Lung (tissue), 12 donors: ENCODE measurements around the gene NUDT16L1. TPM values are rescaled to one million over a fixed set of nuclear protein-coding genes. Genes with fewer than 3 reads are reported as not detected.

ENCODE experiments used
- ATAC-seq: fragments of 200-7000 bp; cut with Tn5 transposase; one replicate; pipeline ENCODE4 v1.9.1; 2020; ENCODE audit warnings: moderate number of reproducible peaks; ENCODE audit not compliant: insufficient read depth, low FRiP score
- DNase-seq, 3 donors: peaks; one replicate each; pipeline ENCODE4 v3.0.0-alpha.2; 2013 to 2017
- H3K27ac ChIP-seq, 2 donors: one replicate each; pipeline ENCODE4 v1.5.1; 2013; ENCODE audit warnings: mild to moderate bottlenecking in 2 of 2, moderate library complexity in 2 of 2, control low read depth in 1 of 2, inconsistent platforms in 1 of 2, low read depth in 1 of 2, low read length in 1 of 2
- H3K27me3 ChIP-seq, 3 donors: one replicate each; pipeline ENCODE4 v1.5.1; 2013; ENCODE audit warnings: low read length in 2 of 3; ENCODE audit not compliant: control insufficient read depth in 3 of 3, insufficient read depth in 3 of 3
- H3K36me3 ChIP-seq, 4 donors: one replicate each; pipeline ENCODE4 v1.5.1; 2013; ENCODE audit warnings: low read length in 4 of 4, mild to moderate bottlenecking in 1 of 4, moderate library complexity in 1 of 4; ENCODE audit not compliant: control insufficient read depth in 4 of 4, insufficient read depth in 4 of 4
- H3K4me1 ChIP-seq, 5 donors: one replicate each; pipeline ENCODE4 v1.5.1; 2013; ENCODE audit warnings: low read length in 5 of 5, mild to moderate bottlenecking in 2 of 5, moderate library complexity in 1 of 5; ENCODE audit not compliant: control insufficient read depth in 5 of 5, insufficient read depth in 5 of 5
- H3K4me3 ChIP-seq: one replicate; pipeline ENCODE4 v1.5.1; 2013; ENCODE audit warnings: mild to moderate bottlenecking, control low read depth, moderate library complexity
- H3K9ac ChIP-seq, 2 donors: one replicate each; pipeline ENCODE4 v1.5.1; 2013; ENCODE audit warnings: low read length in 2 of 2, control low read depth in 1 of 2; ENCODE audit not compliant: insufficient read depth in 1 of 2
- H3K9me3 ChIP-seq, 4 donors: one replicate each; pipeline ENCODE4 v1.5.1; 2013; ENCODE audit warnings: low read length in 3 of 4, mild to moderate bottlenecking in 1 of 4, moderate library complexity in 1 of 4; ENCODE audit not compliant: control insufficient read depth in 4 of 4, insufficient read depth in 3 of 4
- CTCF ChIP-seq: IDR thresholded peaks from 2 replicates; pipeline ENCODE4 v1.5.1; 2012; ENCODE audit warnings: mild to moderate bottlenecking; ENCODE audit errors: control extremely low read depth, extremely low read depth
- WGBS, 2 donors: extraction: QIAGEN DNeasy Blood & Tissue Kit; methylation state at CpG; one replicate each; pipeline ENCODE4 v1.1.7; 2013; 5-methylcytosine and 5-hydroxymethylcytosine counted together
- polyA plus RNA-seq, 2 donors: library from polyadenylated mRNA; stranded (reverse); fragments of 200-250 nt; gene quantifications; one replicate each; pipeline ENCODE4 v1.2.1, GENCODE V29; 2013
- total RNA-seq, 2 donors: library from RNA; depleted of rRNA in 1 of 2; stranded (reverse); fragments of >200 nt in 1 of 2; gene quantifications; one replicate each; pipeline ENCODE4 v1.2.1, GENCODE V29; 2014 to 2021
- donor health status: control.
- donor health status: control.
- donor health status: Bipolar disorder and iron deficiency.
- donor health status: healthy.
- donor health status: DM: yes; HTN: yes; CAD: no.

NUDT16L1 gene
- total and polyA plus RNA-seq, 4 donors: 27.8 to 41.3 (median 32.3) TPM

DNA sequence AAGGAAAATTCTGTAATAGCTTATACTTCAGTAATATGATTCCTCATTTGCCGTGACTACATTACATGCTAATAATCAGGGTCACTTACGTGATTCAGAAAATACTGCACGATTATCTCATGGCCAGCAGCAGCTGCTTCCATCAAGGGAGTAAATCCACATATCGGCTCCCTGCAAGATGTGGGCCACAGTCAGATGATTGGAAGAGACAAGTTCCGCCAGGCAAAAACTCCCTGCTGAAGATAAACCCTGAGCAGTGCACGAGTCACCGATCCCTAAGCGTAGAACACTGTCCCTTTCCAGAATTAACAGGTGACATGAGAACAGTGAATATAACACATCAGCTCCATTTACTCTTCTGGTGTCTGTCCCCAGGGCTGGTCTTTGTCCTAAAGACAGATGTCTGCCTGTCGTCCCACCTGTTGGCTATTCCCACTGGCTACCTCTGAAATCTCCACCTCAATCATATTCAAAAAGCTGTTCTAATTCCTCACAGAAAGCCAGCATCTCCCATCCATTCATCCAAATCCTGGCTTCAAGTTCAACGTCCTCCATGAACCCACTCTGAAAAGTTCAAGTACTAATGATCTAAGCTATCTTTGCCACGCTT is 31.4 kb downstream of the NUDT16L1 start:
- Histone ChIP-seq H3K27me3 (no peaks in the 10 kb centered on the region), H3K4me1 (no peaks in the 10 kb centered on the region), H3K9ac (no peak overlapping the region), H3K36me3 (peaks cover 0 to 33% (median 9%) of the 10 kb centered on the region in 4 donors), H3K4me3 (no peak overlapping the region), H3K27ac (no peak overlapping the region), H3K9me3 (no peaks in the 10 kb centered on the region)
- 91 to 94% methylated on average over 11 of the region's 11 CpGs for WGBS, 2 donors
- ATAC-seq: no peak
- no peak for TF ChIP-seq CTCF
- DNase-seq: no peak

DNA sequence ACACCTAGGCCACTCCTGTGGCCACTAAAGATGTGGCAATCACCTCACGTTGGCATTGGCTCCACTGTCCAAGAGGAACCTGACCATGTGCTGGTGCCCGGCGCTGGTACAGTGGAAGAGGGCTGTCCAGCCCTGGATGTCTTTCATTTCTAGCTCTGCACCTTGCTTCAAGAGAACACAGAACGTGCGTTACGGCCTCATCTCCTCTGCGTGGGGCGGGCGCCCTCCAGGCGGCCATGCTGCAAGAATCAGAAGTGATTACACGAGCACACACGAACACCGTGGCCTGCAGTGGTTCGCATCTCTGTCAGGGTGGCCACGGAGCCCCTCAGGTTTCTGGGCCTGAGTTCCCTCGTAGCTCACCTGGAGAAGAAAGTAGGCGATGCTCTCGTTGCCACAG is 33.3 kb downstream of the NUDT16L1 start:
- Histone ChIP-seq H3K27me3 (no peaks in the 10 kb centered on the region), H3K9ac (no peak overlapping the region), H3K9me3 (no peaks in the 10 kb centered on the region), H3K4me1 (no peaks in the 10 kb centered on the region), H3K4me3 (no peak overlapping the region), H3K36me3 (peaks cover 0 to 38% (median 11%) of the 10 kb centered on the region in 4 donors), H3K27ac (no peak overlapping the region)
- 92 to 93% methylated on average over 18 of the region's 18 CpGs for WGBS, 2 donors
- no peak for ATAC-seq
- no peak for DNase-seq
- no peak for TF ChIP-seq CTCF

DNA sequence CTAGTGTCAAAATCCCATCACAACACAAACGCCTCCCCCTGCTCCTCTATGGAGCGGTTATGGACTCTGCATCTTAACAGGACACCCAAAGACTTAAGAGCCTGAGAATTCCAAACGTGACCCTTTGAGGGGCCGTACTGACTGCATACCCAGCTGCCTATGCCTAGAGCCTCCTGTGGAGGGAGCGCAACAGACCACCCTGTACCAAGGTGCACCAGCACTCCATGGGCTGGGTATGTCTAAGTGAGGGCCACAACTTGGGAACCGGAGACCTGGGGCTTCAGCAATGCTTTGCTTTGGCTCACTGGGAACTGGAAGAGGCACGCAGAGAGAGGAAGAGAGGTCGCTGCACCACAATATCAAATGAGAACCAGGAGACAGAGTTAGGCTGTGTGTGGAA is 35.3 kb downstream of the NUDT16L1 start:
- no peak for TF ChIP-seq CTCF
- 95 to 96% methylated on average over 8 of the region's 8 CpGs for WGBS, 2 donors
- Histone ChIP-seq H3K27ac (no peak overlapping the region), H3K27me3 (no peaks in the 10 kb centered on the region), H3K36me3 (peaks cover 0 to 31% (median 10%) of the 10 kb centered on the region in 4 donors), H3K9me3 (no peaks in the 10 kb centered on the region), H3K9ac (no peak overlapping the region), H3K4me1 (no peaks in the 10 kb centered on the region), H3K4me3 (no peak overlapping the region)
- ATAC-seq (no peak), DNase-seq (no peak)

GRCh38 chr16:4729876-4730275 is 36.5 kb downstream of the NUDT16L1 start:
- H3K4me1 ChIP-seq: peaks cover 0 to under 1% (median 0%) of the 10 kb centered on the region in 5 donors
- H3K36me3 ChIP-seq: peaks cover 0 to 27% (median 10%) of the 10 kb centered on the region in 4 donors
- H3K27me3 ChIP-seq: no peaks in the 10 kb centered on the region
- TF ChIP-seq CTCF: no peak
- 94% methylated on average over 15 of the region's 15 CpGs for WGBS, 2 donors
- H3K9me3 ChIP-seq: no peaks in the 10 kb centered on the region
- no peak overlapping the region for H3K4me3 ChIP-seq
- ATAC-seq (no peak), DNase-seq (no peak)
- no peak overlapping the region for H3K27ac ChIP-seq
- H3K9ac ChIP-seq: no peak overlapping the region
